ENCODE measurements around the gene LAMC3.

- TF ChIP-seq ZNF565 (CRISPR knock-in tag; conservative IDR thresholded peaks at IDR 0.05; ENCODE audit: low read depth) (no peak), ZFP30 (CRISPR knock-in tag; IDR thresholded peaks at IDR 0.05) (no peak)
These were observed 14.6 kb upstream of the LAMC3 start for GRCh38 chr9:130994135-130995085.
